ENCODE measurements around the gene SEMA5B.

Gene SEMA5B, protein sequence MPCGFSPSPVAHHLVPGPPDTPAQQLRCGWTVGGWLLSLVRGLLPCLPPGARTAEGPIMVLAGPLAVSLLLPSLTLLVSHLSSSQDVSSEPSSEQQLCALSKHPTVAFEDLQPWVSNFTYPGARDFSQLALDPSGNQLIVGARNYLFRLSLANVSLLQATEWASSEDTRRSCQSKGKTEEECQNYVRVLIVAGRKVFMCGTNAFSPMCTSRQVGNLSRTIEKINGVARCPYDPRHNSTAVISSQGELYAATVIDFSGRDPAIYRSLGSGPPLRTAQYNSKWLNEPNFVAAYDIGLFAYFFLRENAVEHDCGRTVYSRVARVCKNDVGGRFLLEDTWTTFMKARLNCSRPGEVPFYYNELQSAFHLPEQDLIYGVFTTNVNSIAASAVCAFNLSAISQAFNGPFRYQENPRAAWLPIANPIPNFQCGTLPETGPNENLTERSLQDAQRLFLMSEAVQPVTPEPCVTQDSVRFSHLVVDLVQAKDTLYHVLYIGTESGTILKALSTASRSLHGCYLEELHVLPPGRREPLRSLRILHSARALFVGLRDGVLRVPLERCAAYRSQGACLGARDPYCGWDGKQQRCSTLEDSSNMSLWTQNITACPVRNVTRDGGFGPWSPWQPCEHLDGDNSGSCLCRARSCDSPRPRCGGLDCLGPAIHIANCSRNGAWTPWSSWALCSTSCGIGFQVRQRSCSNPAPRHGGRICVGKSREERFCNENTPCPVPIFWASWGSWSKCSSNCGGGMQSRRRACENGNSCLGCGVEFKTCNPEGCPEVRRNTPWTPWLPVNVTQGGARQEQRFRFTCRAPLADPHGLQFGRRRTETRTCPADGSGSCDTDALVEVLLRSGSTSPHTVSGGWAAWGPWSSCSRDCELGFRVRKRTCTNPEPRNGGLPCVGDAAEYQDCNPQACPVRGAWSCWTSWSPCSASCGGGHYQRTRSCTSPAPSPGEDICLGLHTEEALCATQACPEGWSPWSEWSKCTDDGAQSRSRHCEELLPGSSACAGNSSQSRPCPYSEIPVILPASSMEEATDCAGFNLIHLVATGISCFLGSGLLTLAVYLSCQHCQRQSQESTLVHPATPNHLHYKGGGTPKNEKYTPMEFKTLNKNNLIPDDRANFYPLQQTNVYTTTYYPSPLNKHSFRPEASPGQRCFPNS

DNA sequence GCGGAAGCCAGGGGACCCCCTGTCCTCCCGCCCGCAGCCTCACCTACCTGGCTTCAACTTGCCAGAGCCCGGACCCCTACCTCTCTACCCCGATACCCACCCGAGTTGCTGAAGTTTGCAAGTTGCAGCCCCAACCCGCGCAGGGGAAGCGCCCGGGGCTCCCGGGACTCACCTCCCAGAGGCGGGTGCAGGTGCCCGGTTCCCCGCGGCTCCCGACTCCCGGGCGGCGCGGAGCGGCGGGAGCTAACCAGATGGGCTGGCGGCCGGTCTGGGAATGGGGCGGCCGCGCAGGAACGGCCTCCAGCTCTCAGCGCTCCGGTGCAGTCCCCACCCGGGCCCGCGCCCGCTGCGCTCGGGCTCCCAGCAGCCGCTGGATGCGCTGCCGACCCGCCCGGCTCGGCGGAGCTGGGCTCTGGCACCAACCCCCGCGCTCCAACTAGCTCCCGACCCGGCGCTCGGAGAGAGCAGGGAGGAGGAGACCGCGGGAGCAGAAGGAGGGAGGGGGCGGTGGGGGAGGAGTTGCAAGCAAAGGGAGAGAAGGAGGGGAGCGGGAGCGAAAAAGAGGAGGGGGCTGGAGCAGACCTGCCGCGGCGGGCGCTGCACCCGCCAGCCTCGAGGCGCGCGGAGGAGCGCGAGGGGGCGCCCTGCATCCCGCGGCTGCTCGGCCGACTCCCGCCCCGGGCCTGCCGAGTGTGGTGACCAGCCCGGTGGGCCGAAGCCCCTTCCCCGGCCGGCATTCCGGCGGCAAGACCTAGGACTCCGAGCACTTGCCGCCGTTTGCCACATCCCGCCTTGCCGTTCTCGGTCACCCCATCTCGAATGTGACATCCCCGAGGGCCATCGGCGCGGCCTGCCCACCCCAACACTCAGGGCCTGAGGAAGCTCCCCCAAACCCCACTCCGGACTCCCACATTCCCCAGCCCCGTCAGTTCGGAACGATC is at the start of gene SEMA5B:
TSS of gene SEMA5B (minus strand) at position 472 of the 941 bp plus-strand sequence. CDS start 66,500 bp downstream, outside the sequence.
- no peak for FAIRE-seq
- peak; percentile 43 for DNase-seq (ENCODE audit: insufficient read length, low spot score)

DNA sequence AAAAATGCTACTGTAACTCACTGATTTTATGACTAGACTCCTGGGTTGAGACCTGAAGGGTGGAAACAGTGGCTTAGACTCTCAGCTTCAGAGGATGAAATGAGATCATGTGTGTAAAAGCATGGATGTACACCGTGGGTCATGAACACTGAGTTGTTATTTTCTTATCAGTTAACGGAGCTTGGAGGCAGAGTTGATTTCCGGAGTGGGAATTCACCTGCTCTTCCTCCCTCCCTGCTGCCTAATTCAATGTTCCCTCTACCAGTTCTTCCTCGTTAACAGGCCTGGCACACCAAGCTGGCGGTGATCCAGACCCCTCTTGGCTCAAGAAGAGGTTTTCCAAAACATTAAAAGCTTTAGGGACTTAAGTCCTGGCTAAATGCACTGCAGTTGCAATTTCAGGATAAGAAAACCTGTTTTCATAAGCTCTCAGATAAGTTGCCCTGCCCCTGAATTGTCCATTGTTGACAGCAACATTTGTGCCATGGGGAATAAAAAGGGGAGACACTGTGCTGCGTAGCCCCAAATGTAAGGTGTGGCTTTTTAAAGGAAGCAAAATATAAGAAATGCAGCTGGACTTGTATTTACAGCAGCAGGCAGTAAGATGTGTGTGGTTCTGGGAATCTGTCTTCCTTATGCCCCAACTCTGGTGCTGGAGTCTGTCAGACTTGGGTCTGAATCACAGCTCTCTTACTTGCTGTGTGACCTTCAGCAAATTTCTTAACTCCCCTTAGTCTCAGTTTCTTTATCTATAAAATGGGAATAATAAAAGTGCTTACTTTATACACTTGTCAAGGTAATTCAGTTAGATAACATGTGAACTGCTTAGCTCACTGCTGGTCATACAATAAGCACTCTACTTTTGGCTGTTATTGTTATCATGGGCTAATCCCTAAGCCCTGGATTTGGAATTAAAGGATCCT is 49.2 kb upstream of the SEMA5B start:
- DNase-seq (ENCODE audit: insufficient read length, low spot score), result no peak
- FAIRE-seq, result no peak

DNA sequence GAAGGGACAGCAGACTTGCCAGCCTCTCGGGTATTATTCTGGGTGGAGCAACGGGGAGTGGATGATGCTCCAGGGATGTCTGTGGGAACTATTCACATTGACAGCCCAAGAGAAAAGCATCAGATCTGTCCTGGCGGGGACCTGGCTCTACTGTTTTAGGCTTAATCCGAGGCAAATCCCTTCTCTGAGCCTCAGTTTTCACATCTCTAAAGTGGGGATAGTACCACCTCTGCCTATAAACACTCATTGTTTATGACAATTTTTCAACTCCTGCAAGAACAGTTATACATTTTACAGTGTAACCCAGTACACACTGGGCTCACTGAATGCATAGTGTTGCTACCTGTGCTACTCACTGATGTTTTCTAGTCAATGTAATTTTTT is 48.5 kb upstream of the SEMA5B start:
- FAIRE-seq (no peak), DNase-seq (ENCODE audit: insufficient read length, low spot score) (no peak)

DNA sequence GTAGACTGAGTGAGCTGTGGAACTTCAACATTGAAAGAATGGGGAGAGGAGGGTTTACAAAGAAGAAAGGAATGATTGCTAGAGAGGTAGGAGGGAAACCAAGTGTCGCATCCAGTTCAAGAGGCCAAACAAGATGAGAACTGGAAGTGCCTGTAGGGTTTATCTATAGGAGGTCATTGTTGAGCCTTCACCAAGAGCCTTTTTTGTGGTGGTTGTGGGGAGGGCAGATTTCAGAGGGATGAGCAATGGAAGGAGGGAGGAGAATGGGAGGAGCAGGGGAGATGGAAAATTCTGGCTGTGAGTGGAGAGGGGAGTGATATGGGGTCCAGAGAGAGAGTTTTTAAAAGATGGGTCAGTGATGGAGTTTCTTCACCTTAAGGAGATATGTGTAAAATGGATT is 47.8 kb upstream of the SEMA5B start:
- DNase-seq (ENCODE audit: insufficient read length, low spot score) (no peak), FAIRE-seq (no peak)

DNA sequence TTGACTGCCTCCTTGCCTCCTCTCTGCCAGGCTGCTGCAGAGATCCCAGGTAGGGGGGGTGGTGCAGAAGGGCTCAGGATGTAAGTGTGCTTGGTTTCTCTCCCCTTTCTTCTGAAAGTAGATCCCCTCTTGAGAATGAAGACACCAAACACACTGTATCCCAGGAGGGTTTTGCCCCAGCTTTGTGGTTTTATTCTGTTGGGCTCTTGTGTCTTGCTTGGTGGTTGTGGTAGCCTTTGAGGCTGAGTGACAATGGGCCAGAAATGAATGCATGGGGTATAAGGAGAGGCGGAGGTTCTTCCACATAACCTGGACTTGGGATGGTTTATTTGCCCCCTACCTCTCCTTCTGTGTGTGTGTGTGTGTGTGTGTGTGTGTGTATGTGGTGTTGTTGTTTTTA is 45.0 kb upstream of the SEMA5B start:
- DNase-seq (ENCODE audit: insufficient read length, low spot score), result no peak
- FAIRE-seq, result no peak

DNA sequence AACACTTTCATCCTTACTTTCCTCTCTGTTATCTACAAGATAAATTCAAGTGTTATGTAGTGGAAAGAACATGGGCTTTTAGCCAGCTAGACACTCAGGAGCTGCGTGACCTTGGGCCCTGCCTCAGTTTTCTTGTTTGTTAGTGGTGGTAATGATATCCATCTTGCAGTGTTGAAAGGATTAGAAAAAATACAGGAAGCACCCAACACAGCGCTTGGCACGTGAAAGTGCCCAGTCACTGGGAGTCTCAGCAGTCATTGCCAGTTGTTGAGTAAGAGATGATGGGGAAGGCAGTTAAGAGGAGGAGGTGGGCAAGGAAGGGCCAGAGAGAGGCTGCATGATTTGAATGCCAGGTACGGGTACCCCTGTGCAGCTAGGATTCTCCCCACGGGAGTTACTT is 44.6 kb upstream of the SEMA5B start:
- FAIRE-seq (no peak), DNase-seq (ENCODE audit: insufficient read length, low spot score) (no peak)

DNA sequence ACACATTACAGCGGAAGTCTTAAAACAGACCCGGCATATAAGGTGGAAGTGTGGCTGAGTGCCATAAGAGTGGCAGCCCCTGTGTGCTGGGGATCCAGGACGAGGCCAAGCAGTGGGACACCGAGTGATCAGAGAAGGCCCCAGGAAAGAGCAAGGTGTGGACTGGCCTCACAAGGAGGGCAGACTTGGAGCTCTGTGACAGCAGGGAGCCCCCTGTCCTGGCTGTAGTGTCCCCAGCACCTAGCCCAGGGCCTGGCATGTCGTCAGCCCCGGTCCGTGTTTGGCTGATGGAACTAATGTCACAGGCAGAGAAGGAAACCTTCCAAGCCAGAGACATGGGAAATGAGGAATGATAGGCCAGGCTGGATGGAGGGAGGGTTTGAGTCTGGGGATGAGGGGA is 44.0 kb upstream of the SEMA5B start:
- DNase-seq (ENCODE audit: insufficient read length, low spot score) (no peak), FAIRE-seq (no peak)

DNA sequence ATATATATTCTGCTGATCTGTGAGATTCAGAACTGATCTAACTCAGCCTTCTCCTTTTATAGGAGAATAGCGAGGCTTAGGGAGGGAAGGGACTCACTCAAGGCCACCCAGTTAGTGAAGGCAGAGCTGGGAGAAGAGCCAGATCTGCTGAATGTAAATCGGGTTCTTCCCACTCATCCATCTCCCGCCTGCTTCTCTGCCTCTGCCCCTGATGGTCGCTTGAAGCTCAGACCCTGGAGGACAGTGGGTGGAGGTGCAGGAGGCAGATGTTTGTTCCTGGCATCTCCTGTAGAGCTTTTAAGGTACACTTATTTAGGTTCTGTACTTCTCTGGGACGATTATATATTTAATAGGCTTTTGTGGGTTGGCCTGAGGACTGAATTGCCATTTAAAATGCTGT is 43.6 kb upstream of the SEMA5B start:
- DNase-seq (ENCODE audit: insufficient read length, low spot score) (no peak), FAIRE-seq (no peak)

DNA sequence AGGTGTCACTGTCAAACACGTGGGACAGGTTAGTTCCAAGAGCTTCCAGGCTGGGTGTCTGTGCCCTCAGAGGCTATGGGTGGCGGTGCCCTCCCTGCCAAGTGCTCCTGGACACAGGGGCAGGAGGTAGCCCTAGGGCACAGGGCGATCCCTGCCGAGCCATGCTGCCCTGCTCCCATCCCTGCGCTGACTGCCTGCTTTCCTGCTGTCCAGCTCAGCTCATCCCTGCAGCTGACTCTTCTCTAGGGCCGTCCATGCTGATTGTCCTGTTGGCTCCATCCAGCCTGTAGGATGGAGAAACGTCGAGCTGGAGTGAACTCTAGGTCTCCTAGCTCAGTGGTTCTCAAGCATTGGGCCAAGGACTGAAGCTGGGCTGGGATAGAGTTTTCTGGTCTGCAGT is 42.9 kb upstream of the SEMA5B start:
- FAIRE-seq (no peak), DNase-seq (ENCODE audit: insufficient read length, low spot score) (no peak)

DNA sequence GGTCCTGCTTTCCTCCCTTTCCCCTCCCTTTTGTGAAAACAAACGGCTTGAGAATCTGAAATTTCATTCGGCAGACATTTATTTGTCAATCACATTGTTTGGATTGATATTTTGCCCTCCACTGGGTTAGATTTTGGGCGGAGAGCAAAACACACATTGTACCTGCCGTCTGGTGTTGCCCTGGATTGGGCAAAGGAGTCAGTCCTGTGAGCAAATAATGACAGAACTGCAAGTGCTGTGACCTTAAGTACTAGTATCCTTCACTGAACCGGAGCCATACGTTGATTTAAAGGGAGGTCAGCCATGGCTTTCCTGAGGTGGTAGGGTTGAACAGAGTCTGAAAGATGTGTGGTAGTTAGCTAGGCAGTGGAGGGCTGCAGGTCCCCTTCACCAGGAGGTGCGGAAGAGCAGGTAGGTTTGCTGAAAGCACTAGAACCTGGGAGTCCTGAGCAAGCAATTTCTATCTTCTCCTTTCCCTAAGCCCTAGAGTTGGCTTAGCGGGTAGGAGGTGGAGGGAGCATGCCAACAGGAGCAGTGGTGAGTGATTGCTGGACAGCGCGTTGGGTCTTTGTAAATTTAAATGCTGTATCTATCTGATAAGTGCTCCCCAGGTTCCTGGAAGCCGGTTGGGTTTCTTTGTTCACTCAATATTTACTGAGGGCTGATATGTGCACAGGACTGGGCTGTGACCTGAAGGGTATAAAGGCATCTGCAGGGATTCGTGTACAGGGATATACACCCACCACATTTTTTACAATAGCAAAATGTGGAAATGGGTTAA is 41.2 kb upstream of the SEMA5B start:
- DNase-seq (ENCODE audit: insufficient read length, low spot score), result no peak
- no peak for FAIRE-seq

DNA sequence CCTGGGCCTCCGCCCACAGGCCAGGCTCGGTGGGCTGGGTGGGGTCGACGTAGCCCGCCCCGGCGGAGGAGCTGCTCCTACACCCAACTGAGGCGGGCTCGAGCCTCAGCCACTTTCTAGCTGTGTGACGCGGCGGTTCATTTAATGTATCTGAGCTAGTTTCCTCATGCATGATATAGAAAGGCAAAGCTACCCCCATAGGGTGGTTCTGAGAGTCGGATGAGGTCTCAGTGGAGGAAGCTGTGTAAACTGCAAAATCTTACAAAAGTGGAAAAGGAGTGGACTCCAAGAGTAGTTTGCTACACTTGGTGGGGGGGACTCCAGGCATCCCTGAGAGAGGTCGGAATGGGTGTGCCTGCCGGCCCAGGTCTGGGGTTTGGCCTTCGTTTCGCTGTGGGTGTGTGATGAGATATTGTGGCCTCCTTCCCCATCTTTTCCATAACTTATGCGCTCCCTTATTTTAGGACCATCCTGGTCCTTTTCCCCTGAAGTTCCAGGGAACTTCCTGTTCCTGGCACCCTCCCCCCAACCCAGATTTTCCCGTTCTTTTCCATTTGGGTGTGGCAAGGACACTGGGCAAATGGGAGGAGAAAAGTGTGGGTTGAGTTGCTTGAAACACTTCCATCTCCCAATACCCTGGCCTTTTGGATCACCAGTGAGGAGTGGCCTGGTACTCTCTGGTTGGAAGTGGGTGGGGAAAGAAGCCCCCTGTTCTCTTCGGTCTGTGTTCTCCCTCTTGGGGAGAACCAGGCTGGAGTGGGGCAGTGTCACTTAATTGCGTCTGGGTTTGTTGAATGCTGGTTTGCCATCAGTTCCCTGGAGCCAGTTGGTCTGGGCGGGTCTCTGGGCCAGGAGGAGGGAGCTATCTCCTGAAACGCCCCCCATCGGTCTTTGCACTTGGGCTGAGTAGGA is 40.4 kb upstream of the SEMA5B start:
- DNase-seq (ENCODE audit: insufficient read length, low spot score), result no peak
- no peak for FAIRE-seq

DNA sequence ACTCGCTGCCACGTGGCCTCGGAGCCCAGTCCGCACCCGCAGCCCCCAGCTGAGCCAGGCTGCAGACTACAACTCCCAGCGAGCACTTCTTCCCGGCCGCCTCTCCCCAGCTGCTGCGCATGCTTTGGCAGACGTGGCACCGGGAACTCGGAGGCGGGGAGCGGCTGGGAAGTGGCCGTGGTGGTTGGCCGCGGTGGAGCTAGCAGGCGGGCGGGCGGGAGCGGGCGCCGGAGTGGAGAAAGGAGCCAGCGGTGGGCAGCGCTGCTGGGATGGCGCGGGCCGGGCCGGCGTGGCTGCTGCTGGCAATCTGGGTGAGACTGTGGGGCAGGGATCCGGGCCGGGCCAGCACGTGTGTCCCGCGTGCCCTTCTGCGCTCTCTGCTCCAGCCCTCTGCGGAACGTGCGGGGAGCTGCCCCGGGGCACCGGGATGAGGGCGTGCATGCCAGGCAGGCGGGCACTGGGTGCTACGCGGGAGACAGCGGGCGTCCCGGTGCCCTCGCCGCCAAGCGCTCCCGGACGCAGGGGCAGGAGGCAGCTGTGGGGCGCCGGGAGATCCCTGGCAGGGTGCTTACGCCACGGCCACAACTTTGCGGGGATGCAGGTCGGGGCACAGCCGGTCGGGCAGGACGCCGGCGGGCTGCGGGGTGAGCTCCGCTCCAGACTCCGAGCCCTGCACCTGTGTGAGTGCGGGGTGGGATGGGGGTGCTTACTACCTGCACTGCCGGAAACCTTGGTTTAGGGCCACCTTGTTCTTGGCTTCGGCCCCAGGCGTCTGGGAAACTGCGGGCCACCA is 39.5 kb upstream of the SEMA5B start, which contains the start of gene PDIA5:
TSS of gene PDIA5 (plus strand) at position 130 of the 793 bp plus-strand sequence. CDS start at position 270, 140 bp downstream.
- FAIRE-seq (peak; percentile 48), DNase-seq (ENCODE audit: insufficient read length, low spot score) (peak; percentile 95)

DNA sequence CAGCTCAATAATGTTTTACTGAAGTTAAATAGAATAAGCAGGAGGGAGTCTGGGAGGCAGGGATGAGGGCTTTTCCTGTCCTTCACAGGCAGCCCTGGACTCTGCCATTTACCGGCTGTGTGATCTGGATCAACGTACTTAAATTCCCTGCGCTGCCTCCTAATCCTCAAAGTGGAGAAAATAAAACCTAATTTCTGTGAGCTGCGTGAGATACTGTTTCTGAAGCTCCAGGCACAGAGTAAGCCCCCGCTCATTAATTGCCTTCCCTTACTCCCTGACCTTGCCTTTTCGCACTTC is 39.0 kb upstream of the SEMA5B start:
- FAIRE-seq, result no peak
- no peak for DNase-seq (ENCODE audit: insufficient read length, low spot score)

DNA sequence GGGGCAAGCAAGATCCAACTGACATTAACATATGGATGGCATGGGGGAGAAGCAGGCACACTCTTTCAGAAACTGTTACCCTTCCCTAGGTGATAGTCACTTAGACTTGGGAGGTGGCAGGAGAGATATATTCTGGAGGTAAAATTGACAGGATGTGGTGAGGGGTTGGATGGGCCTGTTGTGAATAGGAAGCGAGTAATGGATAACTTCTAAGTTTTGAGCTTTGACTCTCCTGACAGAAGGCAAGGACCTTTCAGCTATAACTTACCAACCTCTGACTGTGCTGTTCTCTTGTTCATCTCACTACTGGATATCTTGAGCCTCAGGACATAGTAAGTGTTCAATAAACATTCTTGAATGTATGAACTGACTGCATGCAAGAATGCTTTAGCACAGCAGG is 37.4 kb upstream of the SEMA5B start:
- FAIRE-seq (no peak), DNase-seq (ENCODE audit: insufficient read length, low spot score) (no peak)

DNA sequence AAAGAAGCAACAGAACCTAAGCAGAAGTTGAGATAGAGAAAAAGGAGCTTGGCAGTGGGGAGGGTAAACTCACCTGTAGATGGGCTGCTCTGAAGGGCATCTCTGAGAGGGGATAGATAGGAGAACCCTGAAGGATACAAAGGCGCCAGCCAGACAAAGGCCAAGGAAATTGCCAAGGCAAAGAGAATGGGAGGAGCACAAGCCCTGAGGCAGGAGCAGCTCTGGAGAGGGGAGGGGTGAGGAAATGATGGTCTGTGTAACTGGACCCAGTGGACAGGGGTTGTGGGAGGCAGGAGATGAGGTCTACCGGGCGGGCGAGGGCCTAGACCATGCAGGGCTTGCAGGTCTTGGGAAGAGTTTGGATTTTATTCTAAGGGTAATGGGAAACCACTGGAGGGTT is 36.9 kb upstream of the SEMA5B start:
- no peak for DNase-seq (ENCODE audit: insufficient read length, low spot score)
- FAIRE-seq, result no peak

DNA sequence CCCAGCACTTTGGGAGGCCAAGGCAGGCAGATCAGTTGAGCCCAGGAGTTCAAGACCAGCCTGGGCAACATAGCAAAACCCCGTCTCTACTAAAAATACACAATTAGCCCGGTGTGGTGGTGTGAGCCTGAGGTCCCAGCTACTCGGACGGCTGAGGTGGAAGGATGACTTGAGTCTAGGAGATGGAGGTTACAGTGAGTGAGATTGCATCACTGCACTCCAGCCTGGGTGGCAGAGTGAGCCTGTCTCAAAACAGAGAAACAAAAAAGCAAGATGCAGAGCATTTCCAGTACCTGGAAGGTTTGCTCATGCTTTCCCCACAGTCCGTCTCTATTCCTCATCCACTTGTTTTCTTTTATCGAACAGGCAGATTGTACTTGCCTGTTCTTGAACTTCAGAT is 35.5 kb upstream of the SEMA5B start:
- FAIRE-seq, result no peak

DNA sequence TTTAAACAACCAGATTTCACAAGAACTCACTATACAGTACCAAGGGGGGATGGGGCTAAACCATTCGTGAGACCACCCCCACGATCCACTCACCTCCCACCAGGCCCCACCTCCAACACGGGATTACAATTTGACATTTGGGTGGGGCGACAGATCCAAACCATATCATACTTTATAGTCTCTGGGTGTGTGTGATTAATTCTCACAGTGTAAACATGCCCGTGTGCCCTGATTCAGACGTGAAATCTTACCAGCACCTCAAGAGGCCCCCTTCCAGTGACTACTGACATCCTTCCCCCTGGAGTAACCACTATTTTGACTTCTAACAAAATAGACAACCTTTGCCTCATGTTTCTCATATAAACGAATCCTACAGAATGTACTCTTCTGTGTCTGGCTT is 34.3 kb upstream of the SEMA5B start:
- FAIRE-seq (no peak), DNase-seq (ENCODE audit: insufficient read length, low spot score) (no peak)

More for the DNA sequence above, 35.5 kb upstream of the SEMA5B start:
- DNase-seq (ENCODE audit: insufficient read length, low spot score), result no peak
